ENCODE results near the gene PRDX2.

PRDX2 gene

DNA sequence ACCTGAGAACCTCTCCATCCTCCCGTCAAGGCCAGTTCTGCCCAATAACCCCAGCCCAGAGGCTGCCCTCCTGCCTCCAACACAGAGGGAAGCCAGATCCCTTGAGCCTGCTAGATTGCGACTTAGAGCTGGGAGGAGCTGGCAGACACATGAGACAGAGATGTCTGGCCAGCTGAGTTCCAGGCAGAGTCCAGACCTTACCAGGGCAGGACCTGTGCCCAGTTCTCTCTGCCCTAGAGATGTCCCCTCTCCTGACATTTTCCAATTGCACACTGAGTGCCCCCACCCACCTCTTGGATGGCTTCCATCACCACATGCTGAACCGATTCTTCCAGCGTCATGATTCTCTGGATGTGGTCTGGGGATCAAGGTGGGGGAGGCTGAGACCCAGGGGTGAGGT, 29.3 kb downstream of the PRDX2 start:
- Histone ChIP-seq H2AFZ (ENCODE audit: low read depth, low read length) (no peak overlapping the region), H3K4me2 (ENCODE audit: low read length) (no peak overlapping the region), H3K9ac (ENCODE audit: low read length) (no peak overlapping the region), H4K20me1 (ENCODE audit: insufficient read depth, low read length) (no peaks in the 10 kb centered on the region), H3K36me3 (replicated peaks; ENCODE audit: low read depth, low read length) (peaks cover 3% of the 10 kb centered on the region), H3K79me2 (ENCODE audit: low read length) (no peaks in the 10 kb centered on the region), H3K4me3 (ENCODE audit: low read length) (no peak overlapping the region), H3K4me1 (ENCODE audit: low read length) (peaks cover 6% of the 10 kb centered on the region; the same call in 1 of the 2 replicates), H3K27ac (ENCODE audit: low read length) (no peak overlapping the region), H3K27me3 (ENCODE audit: low read depth, low read length) (no peaks in the 10 kb centered on the region), H3K9me3 (ENCODE audit: insufficient read depth, low read length) (no peaks in the 10 kb centered on the region)
- no peak for TF ChIP-seq EZH2phosphoT487 (IDR thresholded peaks at IDR 0.05; ENCODE audit: low read depth)
- TF ChIP-seq, protein P1, sequence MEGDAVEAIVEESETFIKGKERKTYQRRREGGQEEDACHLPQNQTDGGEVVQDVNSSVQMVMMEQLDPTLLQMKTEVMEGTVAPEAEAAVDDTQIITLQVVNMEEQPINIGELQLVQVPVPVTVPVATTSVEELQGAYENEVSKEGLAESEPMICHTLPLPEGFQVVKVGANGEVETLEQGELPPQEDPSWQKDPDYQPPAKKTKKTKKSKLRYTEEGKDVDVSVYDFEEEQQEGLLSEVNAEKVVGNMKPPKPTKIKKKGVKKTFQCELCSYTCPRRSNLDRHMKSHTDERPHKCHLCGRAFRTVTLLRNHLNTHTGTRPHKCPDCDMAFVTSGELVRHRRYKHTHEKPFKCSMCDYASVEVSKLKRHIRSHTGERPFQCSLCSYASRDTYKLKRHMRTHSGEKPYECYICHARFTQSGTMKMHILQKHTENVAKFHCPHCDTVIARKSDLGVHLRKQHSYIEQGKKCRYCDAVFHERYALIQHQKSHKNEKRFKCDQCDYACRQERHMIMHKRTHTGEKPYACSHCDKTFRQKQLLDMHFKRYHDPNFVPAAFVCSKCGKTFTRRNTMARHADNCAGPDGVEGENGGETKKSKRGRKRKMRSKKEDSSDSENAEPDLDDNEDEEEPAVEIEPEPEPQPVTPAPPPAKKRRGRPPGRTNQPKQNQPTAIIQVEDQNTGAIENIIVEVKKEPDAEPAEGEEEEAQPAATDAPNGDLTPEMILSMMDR (IDR thresholded peaks at IDR 0.05; ENCODE audit: low read depth, low read length), result no peak

DNA sequence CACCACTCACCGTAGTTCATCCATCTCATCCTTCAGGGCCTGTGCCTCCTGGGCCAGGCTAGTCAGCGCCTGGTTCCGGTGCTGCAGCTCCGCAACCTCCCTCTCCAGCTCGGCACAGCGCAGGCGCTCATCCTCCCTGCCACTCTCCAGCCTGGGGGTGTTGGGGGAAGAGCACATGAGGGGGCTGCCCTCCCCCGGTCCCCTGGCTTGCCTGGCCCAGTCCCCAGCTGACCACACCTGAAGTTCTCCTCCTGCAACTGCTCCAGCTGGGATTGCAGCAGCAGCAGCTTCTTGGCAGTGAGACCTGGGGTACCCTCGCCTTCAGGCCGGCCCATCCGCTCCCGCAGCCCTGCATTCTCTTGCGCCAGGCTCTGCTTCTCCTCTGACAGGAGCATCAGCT, 30.7 kb downstream of the PRDX2 start:
- H3K4me2 ChIP-seq (ENCODE audit: low read length), result no peak overlapping the region
- H3K36me3 ChIP-seq (replicated peaks; ENCODE audit: low read depth, low read length), result peaks cover 3% of the 10 kb centered on the region
- H3K79me2 ChIP-seq (ENCODE audit: low read length), result no peaks in the 10 kb centered on the region
- no peaks in the 10 kb centered on the region for H3K27me3 ChIP-seq (ENCODE audit: low read depth, low read length)
- TF ChIP-seq, protein P1 (IDR thresholded peaks at IDR 0.05; ENCODE audit: low read depth, low read length), result no peak
- no peak for TF ChIP-seq EZH2phosphoT487 (IDR thresholded peaks at IDR 0.05; ENCODE audit: low read depth)
- no peak overlapping the region for H3K9ac ChIP-seq (ENCODE audit: low read length)
- no peak overlapping the region for H2AFZ ChIP-seq (ENCODE audit: low read depth, low read length)
- peaks cover 7% of the 10 kb centered on the region; the same call in 1 of the 2 replicates for H3K4me1 ChIP-seq (ENCODE audit: low read length)
- H3K27ac ChIP-seq (ENCODE audit: low read length), result no peak overlapping the region
- no peaks in the 10 kb centered on the region for H4K20me1 ChIP-seq (ENCODE audit: insufficient read depth, low read length)
- H3K4me3 ChIP-seq (ENCODE audit: low read length), result no peak overlapping the region
- no peaks in the 10 kb centered on the region for H3K9me3 ChIP-seq (ENCODE audit: insufficient read depth, low read length)

DNA sequence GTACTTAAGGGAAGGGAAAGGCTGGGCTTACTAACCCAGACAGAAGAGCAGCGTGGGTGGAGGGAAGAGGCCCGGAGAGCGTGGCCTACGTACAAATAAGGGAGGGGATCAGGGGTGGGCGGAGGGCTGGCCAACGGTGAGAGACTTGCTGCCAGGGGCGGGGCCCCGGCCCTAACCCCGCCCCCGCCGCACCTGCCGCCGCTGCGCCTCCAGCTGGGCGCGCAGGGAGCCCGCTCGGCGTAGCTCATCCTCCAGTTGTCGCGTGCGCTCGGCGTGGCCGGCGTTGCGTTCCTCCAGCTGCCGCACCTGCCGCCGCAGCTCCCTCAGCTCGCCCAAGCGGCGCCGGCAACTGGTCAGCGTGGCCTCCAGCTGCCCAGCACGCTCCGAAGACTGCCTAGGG, 31.9 kb downstream of the PRDX2 start:
- Histone ChIP-seq H3K27me3 (ENCODE audit: low read depth, low read length) (no peaks in the 10 kb centered on the region), H3K9ac (ENCODE audit: low read length) (no peak overlapping the region), H3K4me3 (ENCODE audit: low read length) (no peak overlapping the region), H4K20me1 (ENCODE audit: insufficient read depth, low read length) (no peaks in the 10 kb centered on the region), H3K4me1 (ENCODE audit: low read length) (peaks cover 4% of the 10 kb centered on the region; the same call in 1 of the 2 replicates), H3K36me3 (replicated peaks; ENCODE audit: low read depth, low read length) (peaks cover 3% of the 10 kb centered on the region), H3K9me3 (ENCODE audit: insufficient read depth, low read length) (no peaks in the 10 kb centered on the region), H3K79me2 (ENCODE audit: low read length) (no peaks in the 10 kb centered on the region), H3K27ac (ENCODE audit: low read length) (no peak overlapping the region), H2AFZ (ENCODE audit: low read depth, low read length) (no peak overlapping the region), H3K4me2 (ENCODE audit: low read length) (no peak overlapping the region)
- TF ChIP-seq, protein P1 (IDR thresholded peaks at IDR 0.05; ENCODE audit: low read depth, low read length), result no peak
- no peak for TF ChIP-seq EZH2phosphoT487 (IDR thresholded peaks at IDR 0.05; ENCODE audit: low read depth)

DNA sequence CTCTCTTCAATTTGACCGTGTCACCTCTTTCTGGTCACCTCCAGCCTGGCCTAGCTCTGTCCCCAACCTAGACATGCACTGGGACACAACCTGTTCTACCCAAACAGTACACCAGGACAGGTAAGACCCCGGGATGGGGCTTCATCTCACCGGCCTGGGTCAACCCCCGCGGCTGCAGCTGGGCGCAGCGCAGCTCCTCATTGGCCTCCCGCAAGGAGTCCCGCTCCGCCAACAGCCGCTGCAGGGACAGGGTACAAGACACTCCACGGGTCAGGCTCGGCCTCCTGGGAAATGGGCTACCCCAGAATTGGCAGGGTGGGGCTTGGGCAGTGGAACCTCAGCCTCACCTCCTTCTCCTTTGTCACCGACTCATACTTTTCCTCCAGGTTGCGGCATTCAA, 33.9 kb downstream of the PRDX2 start:
- Histone ChIP-seq H3K27me3 (ENCODE audit: low read depth, low read length) (no peaks in the 10 kb centered on the region), H2AFZ (ENCODE audit: low read depth, low read length) (no peak overlapping the region), H3K4me1 (ENCODE audit: low read length) (peaks cover 3% of the 10 kb centered on the region; the same call in 1 of the 2 replicates), H3K9ac (ENCODE audit: low read length) (no peak overlapping the region), H3K79me2 (ENCODE audit: low read length) (no peaks in the 10 kb centered on the region), H3K9me3 (ENCODE audit: insufficient read depth, low read length) (no peaks in the 10 kb centered on the region), H3K36me3 (replicated peaks; ENCODE audit: low read depth, low read length) (peaks cover 7% of the 10 kb centered on the region), H4K20me1 (ENCODE audit: insufficient read depth, low read length) (no peaks in the 10 kb centered on the region), H3K4me2 (ENCODE audit: low read length) (no peak overlapping the region), H3K4me3 (ENCODE audit: low read length) (no peak overlapping the region), H3K27ac (ENCODE audit: low read length) (no peak overlapping the region)
- TF ChIP-seq EZH2phosphoT487 (IDR thresholded peaks at IDR 0.05; ENCODE audit: low read depth), result no peak
- TF ChIP-seq, protein P1 (IDR thresholded peaks at IDR 0.05; ENCODE audit: low read depth, low read length), result no peak
